HG02870 (cell line): Measurements from ENCODE around the gene SLC24A4.
"Not testable (repeated sequence)": the region's sequence is repeated elsewhere in the genome, so short reads cannot be mapped to it uniquely, and the experiment has no call there.

Experiments
- ATAC-seq: cut with Tn5 transposase; IDR thresholded peaks from one replicate; pipeline ENCODE4 v1.9.1; 2021; ENCODE audit warnings: mild to moderate bottlenecking, moderate library complexity; ENCODE audit not compliant: unreplicated experiment

Gene SLC24A4

DNA sequence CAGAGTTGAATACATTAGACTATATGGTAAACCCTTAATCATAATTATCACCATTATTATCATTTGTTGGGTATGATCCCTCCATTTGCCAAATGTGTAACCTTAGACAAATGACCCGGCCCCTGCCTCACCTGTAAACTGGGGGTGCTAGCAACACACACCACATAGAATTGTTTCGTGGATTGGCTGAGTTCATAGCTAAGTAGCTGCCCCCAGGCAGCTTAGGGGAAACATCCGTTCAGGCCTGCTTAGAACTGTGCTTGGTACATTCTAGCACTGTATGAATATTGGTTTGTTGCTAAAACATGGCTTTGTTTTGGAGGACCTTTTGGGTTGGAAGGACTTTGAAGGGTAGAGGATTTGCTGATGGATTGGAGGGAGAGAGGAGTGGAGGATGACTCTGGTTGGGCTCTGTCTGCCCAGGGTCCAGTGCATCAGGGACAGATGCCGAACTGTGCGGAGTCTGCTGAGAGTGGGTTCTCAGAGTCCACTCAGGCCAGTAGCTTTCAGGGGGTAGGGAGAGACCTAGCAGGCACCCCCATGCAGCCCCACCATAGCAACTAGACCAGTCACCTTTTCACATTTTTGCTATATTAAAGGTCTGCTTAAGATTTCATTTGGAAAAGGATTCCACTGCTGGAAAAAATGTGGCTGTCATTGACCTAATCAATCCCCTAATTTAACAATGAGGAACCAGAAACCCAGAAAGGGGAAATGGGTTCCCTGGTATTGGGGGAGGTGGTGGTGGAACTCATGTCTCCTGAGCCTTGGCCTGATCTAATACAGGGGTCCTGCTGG, 192.8 kb downstream of the SLC24A4 start:
- ATAC-seq = no peak

DNA sequence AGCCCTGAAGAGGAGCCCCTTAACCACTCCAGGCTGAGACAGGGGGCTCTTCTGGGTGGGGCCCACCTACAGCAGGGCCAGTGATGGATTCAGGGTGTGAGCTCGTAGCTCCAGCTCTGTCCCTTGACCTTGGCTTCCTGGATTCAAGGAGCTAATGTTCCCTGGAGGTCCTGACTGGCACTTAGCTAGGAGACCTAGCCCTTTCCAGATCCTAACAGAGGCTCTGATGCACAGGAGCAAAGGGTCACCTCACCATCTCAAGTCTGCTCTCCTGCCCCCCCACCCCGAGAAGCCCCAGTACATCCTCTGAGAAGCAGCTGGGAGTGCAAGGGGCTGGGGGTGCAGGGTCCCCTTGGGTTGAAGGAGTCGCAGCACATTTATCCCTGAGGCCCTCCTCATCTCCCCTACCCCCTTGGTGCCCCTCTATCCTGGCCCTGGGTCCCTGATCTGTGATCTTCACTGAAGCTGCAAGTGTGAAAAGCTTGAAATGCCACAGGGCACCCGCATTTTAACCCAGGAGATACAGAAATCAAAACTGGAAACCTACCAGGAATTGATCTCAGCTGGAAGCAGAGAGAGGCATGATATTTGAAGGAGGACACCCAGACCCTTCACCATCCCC, 193.5 kb downstream of the SLC24A4 start:
- no peak for ATAC-seq

DNA sequence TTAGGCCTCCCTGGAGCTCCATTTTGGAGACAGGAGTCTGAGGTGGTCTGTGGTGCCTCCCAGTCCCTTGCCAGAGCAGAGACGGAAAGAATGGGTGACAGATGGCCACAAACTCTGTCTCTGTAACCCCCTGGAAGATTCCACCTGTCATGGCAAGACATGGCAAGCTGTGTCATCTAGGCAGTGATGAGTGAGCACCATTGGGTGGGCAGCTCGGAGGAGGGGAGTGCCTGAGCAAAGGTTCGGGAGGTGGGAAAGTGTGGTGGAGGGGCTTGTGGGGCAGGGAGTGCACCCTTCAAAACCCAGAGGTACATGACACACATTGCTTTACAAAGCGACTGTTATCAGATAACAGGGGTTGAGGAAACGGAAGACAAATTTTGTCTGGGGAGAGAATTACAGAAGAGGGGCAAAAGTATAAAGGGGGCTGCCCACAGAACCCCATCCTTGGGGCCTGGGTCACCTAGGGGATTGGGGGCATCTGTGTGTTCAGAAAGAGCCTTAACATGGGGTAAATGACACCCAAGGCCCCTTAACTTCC, 194.1 kb downstream of the SLC24A4 start:
- no peak for ATAC-seq

DNA sequence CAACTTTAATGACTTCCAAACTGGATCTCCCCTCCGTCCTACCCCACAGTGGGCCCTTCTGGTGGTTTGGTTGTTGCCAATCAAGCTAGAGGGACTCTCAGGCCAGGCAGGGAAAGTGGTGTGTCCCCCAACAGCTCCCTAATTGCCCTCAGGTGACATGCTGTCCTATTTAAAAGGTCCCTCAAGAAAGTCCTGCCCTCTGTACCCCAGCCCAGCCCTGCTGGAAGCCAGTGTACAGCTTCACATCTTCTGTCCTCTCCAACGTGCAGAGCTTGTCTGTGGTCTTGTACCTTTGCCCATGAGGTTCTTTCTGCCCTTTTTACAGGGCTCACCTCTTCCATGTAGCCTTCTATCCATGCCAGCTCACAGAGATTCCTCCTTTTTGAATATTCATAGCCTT, 194.8 kb downstream of the SLC24A4 start:
- no peak for ATAC-seq

DNA sequence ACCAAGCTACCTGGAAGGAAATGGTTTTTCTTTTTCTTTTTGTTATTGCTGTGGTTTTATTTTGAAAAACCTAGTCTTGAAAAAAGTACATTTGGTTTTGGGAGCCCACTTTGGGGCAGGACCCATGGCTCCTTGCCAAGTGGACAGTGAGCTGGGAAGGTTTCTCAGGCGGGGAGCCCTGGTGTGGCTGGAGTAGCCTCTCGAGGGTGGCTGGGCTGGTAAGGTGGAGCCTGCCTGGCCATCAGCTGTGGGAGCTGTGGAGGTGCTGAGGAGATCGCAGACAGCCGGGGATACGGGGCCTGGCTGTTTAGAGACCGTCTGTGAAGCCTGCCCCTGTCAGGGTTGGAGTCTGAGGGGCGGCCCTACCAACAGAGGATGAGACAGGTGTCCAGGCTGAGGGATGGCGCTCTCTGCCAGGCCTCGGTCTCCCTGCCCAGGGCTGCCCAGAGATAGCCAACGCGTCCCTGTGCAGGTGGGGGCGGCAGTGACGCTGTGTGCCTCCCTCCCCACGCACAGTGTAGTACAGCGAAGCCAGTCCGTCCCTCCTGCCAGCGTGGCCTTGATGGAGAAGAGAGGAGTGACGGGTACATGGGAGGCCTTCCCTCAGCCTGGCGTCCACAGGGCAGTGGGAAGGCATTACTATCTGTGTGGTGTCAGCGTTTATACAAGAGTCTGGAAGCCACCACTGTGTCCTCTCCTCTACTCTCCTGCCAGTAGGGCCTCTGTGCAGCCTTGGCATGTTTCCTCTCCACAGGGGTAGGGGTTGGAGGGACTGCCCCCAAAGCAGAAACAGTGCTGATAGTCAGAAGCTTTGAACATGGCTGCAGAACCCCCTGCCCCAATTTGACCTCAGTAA, 196.5 kb downstream of the SLC24A4 start:
- ATAC-seq = no peak

DNA sequence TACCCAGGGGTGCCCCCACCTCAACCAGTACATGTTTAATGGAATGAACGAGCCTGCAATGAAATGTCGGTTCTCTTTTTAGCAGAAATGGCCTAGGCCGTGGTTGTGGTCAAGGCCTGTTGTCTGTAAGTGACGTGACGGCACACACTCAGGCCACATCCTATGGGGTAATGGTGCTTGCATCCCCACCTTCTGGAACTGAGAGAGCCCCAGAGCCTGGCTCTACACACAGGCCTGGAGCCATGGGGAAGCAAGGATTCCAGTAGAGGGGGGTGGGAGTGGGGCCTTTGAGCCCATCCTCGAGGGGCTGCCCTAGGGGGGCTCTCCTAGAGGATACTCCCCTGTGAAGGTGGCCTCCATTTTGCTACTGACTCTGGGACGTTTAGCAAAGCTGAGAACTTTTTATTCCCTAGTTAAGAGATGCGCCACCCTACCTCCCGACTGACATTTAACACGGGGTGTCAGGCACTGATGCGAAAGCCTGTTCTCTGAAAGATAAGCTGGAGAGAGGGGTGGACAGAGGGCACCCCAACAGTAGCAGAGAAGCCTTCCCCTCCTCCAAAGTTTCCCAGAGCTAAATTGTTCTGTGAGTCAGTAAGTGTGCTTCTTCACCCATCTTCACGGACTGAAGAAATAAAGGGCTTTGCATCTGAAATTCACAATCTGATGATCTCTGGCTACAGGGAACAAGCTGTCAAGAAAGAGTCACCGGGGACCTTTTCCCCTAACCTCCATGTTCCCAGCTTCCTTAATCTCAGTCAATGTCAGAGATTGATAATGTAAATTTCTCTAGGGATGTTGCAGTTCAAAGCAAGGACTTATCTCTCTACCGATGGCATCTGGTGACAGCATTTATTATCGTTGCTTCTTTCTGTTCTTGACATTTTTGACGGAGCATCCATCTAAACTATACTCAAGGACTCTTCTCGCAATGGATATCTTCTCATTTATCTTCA, 197.4 kb downstream of the SLC24A4 start:
- ATAC-seq = no peak

DNA sequence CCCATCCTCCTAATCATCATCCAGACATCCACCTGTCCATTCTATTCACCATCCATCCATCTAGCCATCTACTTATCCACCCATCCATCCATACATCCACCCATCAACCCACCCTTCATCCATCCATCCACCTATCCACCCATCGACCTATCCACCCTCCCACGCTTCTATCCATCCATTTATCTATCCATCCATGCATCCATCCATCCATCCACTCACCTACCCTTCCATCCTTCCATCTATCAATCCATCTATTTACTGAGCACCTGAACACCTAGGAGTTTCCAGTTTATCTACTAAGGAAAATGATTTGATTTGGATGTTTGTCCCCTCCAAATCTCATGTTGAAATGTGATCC, 198.1 kb downstream of the SLC24A4 start:
- ATAC-seq = no peak

DNA sequence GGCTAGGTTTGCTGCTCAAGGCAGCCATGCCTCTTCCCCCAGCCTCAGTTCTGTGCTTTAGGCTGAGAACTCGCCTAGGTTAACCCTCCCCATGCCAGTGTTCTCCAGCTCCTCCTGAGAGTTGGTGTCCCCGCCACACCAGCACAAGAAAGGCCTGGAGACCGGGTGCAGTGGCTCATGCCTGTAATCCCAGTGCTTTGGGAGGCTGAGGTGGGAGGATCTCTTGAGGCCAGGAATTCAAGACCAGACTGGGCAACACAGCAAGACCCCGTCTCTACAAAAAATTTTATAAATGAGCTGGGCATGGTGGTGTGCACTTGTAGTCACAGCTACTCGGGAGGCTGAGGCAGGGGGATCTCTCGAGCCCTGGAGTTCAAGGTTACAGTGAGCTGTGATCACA, 200.8 kb downstream of the SLC24A4 start:
- no peak for ATAC-seq

DNA sequence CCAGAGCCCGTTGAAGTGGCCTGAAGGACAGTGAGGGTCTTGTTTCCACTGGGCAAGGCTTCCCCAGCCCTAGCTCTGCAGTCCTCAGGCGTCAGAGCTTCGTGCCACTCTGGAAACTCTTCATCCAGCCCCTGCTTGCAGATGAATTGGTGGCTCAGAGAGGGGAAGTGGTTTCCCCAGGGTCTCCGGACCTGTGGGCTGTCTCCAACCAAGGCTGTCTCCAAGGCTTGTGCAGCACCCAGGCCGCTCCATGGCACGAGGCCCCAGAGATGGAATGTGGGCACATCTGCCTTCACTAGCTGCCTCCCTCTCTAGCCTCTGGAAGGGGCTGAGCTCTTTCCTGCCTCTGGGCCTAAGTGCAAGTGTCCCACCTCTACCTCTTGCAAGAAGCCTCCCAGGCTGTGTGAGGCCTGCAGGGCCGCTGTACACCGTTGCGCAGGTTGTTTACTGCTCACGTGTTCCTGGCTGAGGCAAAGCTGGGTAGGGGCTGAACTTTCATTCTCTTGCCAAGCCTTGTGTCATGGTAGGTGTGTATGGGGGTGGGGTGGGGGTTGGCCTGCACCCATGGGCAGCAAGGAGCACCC, 201.7 kb downstream of the SLC24A4 start:
- ATAC-seq = no peak

DNA sequence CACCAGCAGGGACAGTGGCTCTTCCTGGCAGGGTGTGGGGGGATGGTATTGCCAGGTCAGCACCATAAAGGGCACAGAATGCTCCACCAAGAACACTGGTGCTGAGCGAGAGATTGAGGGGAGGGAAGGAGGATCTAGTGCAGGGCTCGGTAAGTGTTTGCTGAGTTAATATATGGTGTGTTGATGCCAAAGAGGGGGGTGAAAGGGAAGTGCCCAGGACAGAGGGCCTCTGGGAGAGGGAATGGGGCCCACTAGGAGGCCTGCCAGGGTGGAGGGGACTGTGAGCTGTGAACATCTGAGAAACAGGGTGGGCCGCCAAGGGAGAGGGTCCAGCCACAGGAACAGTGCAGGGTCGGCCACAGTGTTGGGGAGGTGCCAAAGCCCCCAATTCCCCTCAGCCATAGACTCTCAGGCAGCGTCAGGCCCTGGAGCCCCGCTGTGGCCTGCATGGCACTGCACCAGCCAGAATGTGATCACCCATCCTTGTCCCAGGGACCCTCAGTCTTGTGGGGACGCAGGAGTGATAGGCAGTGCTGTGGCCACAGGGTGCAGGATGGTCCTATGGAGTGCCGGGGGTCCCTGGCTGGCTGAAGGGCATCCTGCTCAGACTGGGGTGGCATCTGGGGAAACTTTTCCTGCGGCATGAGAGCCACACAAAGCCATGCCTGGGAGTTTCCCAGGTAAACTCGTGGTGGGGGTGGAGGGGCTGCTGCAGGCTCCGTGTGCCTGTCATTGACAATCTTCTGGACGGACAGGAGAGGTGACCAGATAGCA, 202.5 kb downstream of the SLC24A4 start:
- no peak for ATAC-seq

DNA sequence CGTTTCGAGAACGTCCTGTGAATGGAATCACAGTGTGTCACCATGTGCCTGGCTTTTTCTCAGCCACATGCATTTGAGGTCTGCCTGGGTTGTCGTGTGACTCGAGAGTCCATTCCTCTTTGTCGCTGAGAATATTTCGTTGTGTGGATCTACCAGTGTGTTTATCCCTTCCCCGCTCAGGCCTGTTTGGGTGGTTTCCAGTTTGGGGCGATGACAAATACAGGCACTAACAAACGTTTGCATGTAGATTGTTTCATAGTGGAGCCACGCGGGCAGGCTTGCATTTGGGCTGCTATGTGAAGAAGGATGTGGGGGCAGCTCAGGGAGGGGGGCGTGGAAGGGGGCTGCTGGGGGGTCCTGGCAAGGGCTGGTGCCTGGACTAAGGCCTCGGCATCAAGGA, 204.8 kb downstream of the SLC24A4 start:
- ATAC-seq = no peak

DNA sequence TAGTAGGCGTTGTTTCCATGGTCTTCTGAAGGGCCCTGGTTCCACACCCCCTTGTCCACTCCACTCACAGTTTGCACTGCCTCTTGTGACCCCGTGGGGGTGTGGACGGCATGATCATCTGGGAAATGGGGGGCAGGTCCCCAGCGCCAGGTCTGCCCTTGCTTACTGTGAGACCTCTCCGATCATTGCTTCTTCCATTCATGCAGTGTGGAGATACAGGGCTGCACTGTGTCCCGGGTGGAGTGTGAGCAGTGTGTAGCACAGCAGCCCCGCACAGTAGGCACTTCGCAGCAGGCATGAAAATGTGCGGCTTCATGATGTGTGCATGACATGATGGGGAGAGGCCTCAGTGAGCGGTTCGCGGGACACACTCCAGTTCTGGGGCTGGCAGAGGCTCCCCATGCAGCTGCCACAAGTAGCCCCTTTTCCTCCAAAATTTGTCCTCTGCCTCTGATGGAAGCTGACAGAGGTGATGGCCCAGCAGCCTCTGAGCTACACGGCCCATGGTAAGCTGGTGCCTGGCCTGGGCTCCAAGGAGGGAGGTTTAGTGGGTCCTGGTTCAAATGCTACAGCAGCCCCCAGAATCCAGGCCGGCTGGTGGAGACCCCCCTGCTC, 205.6 kb downstream of the SLC24A4 start:
- no peak for ATAC-seq

DNA sequence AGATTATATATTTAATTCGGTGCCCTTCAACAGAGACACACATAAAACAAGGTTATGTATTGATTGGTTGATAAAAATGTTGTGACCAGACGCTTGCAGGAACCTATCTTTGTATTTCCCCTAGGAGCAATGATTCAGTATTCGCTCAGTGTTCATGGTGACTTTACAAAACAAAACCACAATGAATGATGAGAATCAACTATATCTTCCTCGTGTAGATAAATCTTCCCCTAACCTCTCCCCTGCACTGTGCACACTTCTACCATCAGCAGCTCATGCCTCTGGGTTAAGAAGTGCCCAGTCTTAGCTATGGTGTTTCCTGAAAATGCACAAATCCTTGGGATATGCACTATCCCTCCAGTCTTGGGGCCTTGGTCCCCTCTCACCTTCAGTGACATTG, 206.9 kb downstream of the SLC24A4 start:
- no peak for ATAC-seq

DNA sequence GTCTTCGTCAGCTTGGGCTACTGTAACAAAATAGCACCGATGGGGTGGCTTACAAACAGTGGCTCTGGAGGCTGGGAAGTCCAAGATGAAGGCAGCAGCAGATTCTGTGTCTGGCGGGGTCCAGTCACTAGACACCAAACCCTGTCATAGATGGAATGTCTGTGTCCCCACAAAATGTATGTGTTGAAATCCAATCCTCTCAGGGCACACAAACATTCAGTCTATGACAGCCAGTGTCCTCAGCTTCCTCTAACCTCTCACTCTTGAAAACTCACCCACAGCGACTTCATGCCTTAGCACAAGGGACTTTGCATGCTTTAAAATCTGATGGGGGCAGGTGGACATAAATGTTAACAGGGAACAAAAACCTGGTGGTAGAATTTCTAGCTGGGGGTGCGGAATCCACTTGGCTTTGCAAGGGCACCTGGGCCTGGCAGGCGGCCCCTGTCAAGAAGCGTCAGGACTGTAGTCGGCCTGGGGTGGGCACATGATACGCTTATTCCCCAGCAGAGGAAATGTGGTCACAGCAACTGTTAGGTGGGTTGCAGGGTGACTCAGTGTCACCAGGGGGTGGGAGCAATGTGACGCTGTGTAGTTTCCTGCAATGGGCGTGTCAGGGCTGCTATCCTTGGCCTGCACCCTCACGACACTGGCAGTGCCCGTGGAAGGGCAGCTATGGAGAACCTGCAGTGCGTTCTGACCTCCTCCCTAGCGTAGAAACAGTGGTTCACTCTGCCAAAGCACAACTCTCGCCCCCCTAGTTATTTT, 208.3 kb downstream of the SLC24A4 start:
- ATAC-seq = no peak

DNA sequence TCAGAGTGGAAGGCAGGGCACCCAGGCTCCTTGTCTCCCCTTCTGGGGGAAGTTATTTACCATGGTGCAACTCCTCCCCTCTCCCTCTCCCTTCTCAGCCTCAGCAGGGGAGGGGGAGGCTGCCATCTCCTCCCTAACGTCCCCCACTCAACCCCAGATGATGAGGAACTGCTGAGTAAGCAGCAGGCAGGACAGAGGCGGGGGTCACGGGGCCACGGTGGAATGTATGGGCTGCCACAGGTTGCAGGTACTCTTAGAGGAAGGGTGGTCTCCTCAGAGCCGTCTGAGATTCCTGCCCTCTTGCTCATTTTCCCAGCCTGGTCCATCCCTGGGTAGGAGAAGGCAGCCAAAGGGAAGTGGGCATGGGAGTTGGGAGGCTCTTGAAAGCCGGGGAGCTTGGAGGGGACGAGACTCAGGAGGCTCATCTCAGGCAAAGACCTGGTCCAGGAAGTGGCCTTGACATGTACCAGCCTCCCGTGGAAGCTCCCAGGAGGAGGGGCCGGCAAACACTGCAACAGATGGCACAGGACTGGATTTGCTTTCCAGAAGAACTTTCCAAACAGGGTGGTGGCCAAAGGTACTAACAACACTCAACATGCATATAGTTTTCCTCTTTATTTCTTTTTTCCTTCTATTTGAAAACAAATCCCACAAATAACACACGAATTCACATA, 209.7 kb downstream of the SLC24A4 start:
- no peak for ATAC-seq

DNA sequence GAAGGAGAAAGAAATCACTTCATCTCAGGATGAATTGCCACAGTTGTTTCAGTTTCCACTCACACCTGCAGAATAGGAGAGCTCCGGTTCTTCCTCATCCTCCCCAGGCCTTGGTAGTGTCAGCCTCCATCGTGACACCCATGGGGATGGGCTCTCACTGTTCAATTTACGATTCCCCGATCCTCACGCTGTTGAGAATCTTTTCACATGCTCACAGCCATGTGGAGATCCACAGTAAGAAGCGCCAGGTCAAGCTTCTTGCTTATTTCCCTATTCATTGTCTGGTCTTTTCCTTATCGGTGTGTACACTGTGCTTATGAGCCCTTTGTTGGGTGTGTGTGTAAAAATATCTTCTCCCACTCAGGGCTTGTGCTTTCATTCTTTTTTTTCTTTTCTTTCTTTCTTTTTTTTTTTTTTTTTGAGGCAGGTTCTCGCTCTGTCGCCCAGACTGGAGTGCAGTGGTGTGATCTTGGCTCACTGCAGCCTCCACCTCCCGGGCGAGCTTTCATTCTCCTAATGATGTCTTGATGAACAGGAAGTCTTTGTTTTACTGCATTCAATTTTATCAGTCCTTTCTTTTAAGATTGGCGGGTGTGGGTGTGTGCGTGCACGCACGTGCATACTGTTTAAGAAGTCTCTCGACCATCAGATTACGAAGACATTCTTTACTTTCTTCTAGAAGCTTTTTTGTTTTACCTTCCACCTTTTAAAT, 212.1 kb downstream of the SLC24A4 start:
- ATAC-seq = no peak

DNA sequence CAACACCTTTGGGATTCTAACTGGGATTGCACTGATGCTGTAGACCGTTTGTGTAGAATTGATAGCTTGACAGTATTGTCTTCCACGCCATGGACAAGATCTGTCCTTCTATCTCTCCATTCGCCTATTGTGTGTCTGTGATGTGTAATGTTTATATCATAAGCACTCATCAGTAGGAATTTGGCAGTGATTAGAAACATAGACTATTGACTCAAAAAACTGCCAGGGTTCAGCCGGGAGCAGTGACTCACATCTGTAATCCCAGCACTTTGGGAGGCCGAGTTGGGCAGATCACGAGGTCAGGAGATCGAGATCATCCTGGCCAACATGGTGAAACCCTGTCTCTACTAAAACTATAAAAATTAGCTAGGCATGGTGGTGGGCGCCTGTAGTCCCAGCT, 213.3 kb downstream of the SLC24A4 start:
- ATAC-seq = not testable (repeated sequence)
